D721Med (cell line): Measurements from ENCODE around the gene ABCD1.

Experiments used
- DNase-seq: peaks from one replicate; pipeline ENCODE4 v3.0.0; 2011; ENCODE audit warnings: low spot score; ENCODE audit not compliant: insufficient read length
- FAIRE-seq: peaks from 2 replicates; lab custom pipeline; 2011; peaks lifted over from hg19 to GRCh38; lab: Jason Lieb, UNC
- TF ChIP-seq, protein P1 (sequence below): IDR thresholded peaks from 2 replicates; pipeline ENCODE4 v1.5.1; 2012; ENCODE audit warnings: mild to moderate bottlenecking, control low read depth; ENCODE audit not compliant: insufficient read depth; ENCODE audit errors: missing control alignments

Gene ABCD1

GRCh38 chrX:153765138-153766079 is 40.8 kb downstream of the ABCD1 start:
- FAIRE-seq: no peak
- TF ChIP-seq, protein P1, sequence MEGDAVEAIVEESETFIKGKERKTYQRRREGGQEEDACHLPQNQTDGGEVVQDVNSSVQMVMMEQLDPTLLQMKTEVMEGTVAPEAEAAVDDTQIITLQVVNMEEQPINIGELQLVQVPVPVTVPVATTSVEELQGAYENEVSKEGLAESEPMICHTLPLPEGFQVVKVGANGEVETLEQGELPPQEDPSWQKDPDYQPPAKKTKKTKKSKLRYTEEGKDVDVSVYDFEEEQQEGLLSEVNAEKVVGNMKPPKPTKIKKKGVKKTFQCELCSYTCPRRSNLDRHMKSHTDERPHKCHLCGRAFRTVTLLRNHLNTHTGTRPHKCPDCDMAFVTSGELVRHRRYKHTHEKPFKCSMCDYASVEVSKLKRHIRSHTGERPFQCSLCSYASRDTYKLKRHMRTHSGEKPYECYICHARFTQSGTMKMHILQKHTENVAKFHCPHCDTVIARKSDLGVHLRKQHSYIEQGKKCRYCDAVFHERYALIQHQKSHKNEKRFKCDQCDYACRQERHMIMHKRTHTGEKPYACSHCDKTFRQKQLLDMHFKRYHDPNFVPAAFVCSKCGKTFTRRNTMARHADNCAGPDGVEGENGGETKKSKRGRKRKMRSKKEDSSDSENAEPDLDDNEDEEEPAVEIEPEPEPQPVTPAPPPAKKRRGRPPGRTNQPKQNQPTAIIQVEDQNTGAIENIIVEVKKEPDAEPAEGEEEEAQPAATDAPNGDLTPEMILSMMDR: no peak
- no peak for DNase-seq

DNA sequence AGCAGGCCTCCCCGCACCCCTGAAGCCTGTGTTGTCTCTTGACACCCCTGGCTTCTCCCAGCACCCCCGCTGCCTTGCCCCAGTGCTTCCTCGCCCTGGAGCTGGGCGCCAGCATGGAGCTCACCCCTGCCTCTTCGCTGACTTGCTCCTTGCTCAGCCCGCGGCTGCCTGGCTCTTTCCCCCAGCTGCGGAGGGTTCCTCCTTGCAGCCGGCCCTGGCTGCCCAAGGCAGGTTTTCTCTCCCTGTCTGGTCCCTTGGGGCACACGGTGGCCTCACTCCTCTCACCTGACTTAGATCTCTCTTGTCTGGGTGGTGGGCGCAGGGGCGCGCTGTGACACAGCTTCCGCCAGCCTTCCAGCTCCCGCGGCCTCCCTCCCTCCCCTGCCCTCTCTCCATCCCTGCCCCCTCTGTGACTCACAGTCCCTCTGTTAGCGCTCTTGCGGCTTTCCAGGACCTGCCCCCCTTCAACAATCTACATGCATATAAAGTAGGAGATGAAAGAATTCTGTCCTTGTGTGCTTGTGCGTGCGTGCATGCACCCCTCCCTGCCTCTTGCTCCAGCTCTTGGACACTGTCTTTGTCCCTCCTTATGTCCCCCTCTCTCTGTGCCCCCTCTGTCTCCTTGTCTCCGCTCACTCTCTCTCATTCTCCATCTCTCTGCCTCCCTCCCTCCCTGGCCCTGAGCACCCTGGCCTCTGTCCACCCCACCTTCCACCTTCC is 41.6 kb downstream of the ABCD1 start:
- DNase-seq (no peak), FAIRE-seq (no peak)
- TF ChIP-seq, protein P1: no peak

GRCh38 chrX:153766871-153767673 is 42.4 kb downstream of the ABCD1 start:
- FAIRE-seq (no peak), DNase-seq (no peak)
- TF ChIP-seq, protein P1: no peak

GRCh38 chrX:153767674-153768055 is 43.0 kb downstream of the ABCD1 start:
- DNase-seq (no peak), FAIRE-seq (no peak)
- TF ChIP-seq, protein P1: no peak

DNA sequence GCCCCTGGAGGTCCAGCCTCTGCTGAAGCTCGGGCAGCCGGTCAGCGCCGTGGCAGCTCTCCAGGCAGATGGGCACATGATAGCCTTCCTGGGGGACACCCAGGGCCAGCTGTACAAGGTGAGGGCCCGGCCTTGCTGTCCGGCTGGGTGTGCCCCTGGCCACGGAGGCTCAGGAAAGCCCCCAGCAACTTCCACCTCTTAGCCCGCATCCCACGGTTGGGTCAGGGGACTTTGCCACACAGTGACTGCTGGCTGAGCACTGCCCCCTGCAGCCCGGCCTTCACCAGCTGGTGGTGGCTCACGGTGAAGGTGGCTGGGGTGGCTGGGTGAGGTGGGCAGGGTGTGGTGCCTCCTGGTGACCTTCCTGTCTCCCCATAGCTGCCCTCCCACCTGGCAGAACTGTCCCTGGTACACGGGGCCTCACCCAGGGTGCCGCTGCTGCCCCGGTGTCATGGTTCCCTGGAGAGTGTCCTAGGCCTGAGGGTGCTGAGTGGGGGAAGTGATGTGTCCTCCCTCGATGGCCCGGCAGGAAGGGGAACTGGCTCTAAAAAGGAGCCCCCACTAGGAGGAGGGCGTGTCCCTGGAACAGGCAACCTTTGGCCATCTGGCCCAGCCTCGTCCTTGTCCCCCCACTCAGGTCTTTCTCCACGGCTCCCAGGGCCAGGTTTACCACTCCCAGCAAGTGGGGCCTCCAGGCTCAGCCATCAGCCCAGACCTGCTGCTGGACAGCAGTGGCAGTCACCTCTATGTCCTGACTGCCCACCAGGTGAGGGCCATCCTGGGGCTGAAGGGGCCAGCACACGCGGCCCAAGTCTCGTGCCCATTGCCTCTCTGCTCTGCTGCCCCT is 43.9 kb downstream of the ABCD1 start:
- FAIRE-seq: no peak
- TF ChIP-seq, protein P1: no peak
- no peak for DNase-seq

- FAIRE-seq (no peak), DNase-seq (no peak)
- TF ChIP-seq, protein P1: no peak
Measured at GRCh38 chrX:153769158-153769864, 44.7 kb downstream of the ABCD1 start.
